Subcutaneous preadipocyte (primary cell): ENCODE results near the gene KRTAP4-7. TPM values are rescaled to one million over a fixed set of nuclear protein-coding genes. Genes with fewer than 3 reads are reported as not detected.

Source experiments
- total RNA-seq: library from RNA; depleted of rRNA; stranded (reverse); fragments of >200 nt; gene quantifications from 2 replicates; pipeline ENCODE4 v1.2.3, GENCODE V29; 2012

KRTAP4-7 gene
- not detected in 2 replicates for total RNA-seq

GRCh38 chr17:41084100-41084856 is at the start of gene KRTAP4-7:
Gene KRTAP4-7 (plus strand): TSS chr17:41084150. CDS start chr17:41084207, 57 bp downstream.

DNA sequence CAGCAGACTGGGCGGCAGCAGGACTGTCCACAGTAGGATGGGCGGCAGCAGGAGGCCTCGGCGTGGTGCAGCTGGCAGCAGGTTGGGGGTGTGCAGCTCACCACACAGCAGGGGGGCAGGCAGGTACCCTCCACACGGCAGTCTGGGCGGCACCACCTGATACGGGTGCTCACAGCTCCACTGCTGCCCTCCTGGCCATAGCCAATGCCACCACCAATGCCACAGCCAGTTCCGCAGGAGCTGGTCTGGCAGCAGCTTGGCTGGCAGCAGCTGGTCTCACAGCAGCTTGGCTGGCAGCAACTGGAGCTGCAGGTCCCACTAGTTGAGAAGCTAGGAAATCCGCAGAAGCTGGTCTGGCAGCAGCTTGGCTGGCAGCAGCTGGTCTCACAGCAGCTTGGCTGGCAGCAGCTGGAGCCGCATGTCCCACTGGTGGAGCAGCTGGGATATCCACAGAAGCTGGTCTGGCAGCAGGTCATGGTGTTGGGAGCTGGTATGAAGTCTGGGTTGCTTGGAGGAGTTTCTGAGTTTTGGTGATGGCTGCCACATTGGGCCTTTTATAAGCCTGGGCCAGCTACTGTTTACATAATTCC is 49.5 kb upstream of the KRTAP4-7 start, which contains the start of gene KRTAP1-3:
KRTAP1-3 (minus strand) TSS at position 529 of the 590 bp plus-strand sequence; CDS start at position 476, 53 bp downstream.

GRCh38 chr17:41040783-41041571 is 43.0 kb upstream of the KRTAP4-7 start, which contains the start of gene KRTAP1-1:
Gene KRTAP1-1 (minus strand): TSS chr17:41041450. CDS start chr17:41041397, 53 bp downstream.

DNA sequence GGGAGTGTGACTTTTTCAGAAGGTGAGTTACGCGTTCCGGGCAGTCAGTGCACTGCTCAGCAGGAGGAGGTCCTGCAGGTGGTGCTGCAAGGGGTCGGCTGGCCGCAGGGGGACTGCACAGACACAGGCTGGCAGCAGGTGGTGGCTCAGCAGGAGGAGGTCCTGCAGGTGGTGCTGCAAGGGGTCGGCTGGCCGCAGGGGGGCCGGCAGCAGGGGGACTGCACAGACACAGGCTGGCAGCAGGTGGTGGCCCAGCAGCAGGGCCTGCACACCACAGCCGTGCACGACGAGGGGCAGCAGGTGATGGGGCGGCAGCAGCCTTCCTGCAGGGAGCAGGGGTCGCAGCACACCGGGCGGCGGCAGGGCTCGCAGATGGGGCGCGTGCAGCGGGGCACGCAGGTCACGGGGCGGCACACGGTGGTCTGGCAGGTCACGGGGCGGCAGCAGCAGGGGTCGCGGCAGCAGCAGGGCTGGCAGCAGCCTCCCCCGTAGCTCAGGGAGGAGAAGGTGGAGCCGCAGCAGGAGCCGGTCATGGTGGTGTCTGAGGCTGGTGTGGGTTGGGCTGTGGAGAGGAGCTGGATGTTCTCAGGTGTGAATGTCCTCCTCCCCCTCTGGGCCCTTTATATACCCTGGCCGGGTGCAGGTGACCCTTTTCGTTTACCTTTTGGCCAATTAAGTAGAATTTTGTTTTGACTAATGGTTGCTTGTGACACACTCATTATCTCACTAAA is 37.0 kb upstream of the KRTAP4-7 start, which contains the start of gene KRTAP2-1:
KRTAP2-1 (minus strand) TSS at position 582 of the 731 bp plus-strand sequence; CDS start at position 533, 49 bp downstream.

DNA sequence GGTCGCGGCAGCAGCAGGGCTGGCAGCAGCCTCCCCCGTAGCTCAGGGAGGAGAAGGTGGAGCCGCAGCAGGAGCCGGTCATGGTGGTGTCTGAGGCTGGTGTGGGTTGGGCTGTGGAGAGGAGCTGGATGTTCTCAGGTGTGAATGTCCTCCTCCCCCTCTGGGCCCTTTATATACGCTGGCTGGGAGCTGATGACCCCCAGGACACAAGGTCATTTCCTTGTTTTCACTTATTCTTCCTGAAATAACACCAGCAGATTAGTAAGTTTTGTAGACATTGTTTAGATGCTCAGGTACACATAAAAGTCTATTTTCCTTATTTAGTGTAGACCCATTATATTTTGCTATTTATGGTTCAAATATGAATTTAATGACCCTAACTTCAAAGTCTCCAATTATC is 28.8 kb upstream of the KRTAP4-7 start, which contains the start of gene KRTAP2-2:
KRTAP2-2 (minus strand) TSS at position 101 of the 400 bp plus-strand sequence; CDS start at position 82, 19 bp downstream.

GRCh38 chr17:41060052-41060604 is 23.8 kb upstream of the KRTAP4-7 start, which contains the start of gene KRTAP2-3:
Gene KRTAP2-3 (minus strand): TSS chr17:41060114. CDS start chr17:41060050, 64 bp downstream.

DNA sequence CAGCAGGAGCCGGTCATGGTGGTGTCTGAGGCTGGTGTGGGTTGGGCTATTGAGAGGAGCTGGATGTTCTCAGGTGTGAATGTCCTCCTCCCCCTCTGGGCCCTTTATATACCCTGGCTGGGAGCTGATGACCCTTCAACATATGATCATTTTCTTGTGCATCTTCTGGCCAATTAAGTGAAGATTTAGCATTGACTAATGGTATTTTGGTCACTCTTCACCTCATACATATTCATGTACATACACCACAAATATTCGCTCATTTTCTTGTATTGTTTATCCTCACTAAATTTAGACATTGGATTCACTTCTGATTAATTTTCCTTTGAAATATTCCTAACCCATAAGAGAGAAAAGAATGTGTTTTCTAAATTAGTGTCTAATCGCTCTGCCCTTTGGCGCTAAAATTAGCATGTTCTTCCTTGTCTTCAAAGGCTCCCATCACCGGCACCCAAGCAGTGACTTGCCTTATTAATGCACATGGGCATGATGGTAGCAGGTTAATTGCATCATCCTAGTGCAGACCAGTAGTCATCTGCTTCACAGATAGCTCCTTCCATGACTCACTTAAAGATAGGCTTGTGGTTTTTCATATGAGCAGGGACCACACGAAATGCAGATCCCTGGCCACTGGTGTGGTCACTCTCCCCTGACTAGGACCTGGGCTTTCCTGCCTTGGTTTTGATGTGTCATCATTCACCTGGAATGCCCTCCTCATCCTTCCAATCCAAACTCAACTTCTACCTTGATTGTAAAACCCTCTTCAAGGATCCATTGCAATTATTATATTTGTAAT is 17.9 kb upstream of the KRTAP4-7 start, which contains the start of gene KRTAP2-4:
KRTAP2-4 (minus strand) TSS at position 51 of the 796 bp plus-strand sequence; CDS start at position 17, 34 bp downstream.

DNA sequence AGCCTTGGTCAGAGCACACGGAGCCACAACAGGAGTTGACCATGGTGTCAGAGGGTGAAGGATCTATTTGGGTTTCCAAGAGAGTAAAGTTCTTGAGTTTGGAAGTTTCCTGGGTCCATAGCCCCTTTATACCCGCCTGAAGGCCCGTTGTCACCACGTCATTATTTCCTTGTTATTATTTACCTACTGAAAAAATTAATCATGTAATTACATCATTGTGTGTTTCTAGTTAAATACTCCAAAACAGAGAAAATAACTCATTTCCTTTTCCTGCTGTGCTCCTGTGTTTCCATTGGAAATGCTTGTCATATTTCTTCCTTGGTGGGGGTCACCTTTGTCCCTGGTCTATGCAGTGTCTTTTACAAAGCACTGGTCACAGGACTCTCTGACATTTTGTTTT is 14.1 kb downstream of the KRTAP4-7 start, which contains the start of gene KRTAP4-8:
KRTAP4-8 (minus strand) TSS at position 101 of the 400 bp plus-strand sequence; CDS start at position 43, 58 bp downstream.

GRCh38 chr17:41101586-41102259 is 17.8 kb downstream of the KRTAP4-7 start, which contains the start of gene KRTAP4-16:
Gene KRTAP4-16 (minus strand): TSS chr17:41102209. CDS start chr17:41102209, 0 bp downstream.

DNA sequence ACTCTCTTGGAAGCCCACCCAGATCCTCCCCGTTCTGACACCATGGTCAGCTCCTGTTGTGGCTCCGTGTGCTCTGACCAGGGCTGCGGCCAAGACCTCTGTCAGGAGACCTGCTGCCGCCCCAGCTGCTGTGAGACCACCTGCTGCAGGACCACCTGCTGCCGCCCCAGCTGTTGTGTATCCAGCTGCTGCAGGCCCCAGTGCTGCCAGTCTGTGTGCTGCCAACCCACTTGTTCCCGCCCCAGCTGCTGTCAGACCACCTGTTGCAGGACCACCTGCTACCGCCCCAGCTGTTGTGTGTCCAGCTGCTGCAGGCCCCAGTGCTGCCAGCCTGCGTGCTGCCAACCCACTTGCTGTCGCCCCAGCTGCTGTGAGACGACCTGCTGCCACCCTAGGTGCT is 21.4 kb downstream of the KRTAP4-7 start, which contains the start of gene KRTAP4-9:
KRTAP4-9 (plus strand) TSS at position 43 of the 400 bp plus-strand sequence; CDS start at position 43, 0 bp downstream.

GRCh38 chr17:41117846-41118386 is 34.0 kb downstream of the KRTAP4-7 start, which contains the start of gene KRTAP4-11:
Gene KRTAP4-11 (minus strand): TSS chr17:41118373. CDS start chr17:41118315, 58 bp downstream.

GRCh38 chr17:41123991-41124371 is 40.0 kb downstream of the KRTAP4-7 start, which contains the start of gene KRTAP4-12:
Gene KRTAP4-12 (minus strand): TSS chr17:41124182. CDS start chr17:41124122, 60 bp downstream.

Other genes starting within 250 kb of the KRTAP4-7 start
- gene KRT12, start 216.9 kb upstream of the KRTAP4-7 start, total RNA-seq: not detected in 2 replicates
- gene KRT20, start 198.9 kb upstream of the KRTAP4-7 start, total RNA-seq: not detected in 2 replicates
- gene KRT23, start 146.5 kb upstream of the KRTAP4-7 start, total RNA-seq: not detected in 2 replicates
- gene KRT39, start 117.2 kb upstream of the KRTAP4-7 start, total RNA-seq: not detected in 2 replicates
- gene KRT40, start 99.8 kb upstream of the KRTAP4-7 start, total RNA-seq: not detected in 2 replicates
- not detected in 2 replicates for gene KRTAP3-3, start 90.0 kb upstream of the KRTAP4-7 start, total RNA-seq
- gene KRTAP3-2, start 84.2 kb upstream of the KRTAP4-7 start, total RNA-seq: not detected in 2 replicates
- not detected in 2 replicates for gene KRTAP3-1, start 75.0 kb upstream of the KRTAP4-7 start, total RNA-seq
- gene KRTAP1-5, start 56.9 kb upstream of the KRTAP4-7 start, total RNA-seq: 1.1 and 1.6 TPM in 2 replicates
- gene KRTAP1-4, start 54.0 kb upstream of the KRTAP4-7 start, total RNA-seq: not detected in 2 replicates
- not detected in 2 replicates for gene KRTAP1-3, start 49.3 kb upstream of the KRTAP4-7 start, total RNA-seq
- gene KRTAP1-1, start 42.7 kb upstream of the KRTAP4-7 start, total RNA-seq: not detected in 2 replicates
- not detected in 2 replicates for gene KRTAP2-1, start 36.8 kb upstream of the KRTAP4-7 start, total RNA-seq
- not detected in 2 replicates for gene KRTAP2-2, start 28.9 kb upstream of the KRTAP4-7 start, total RNA-seq
- not detected in 2 replicates for gene KRTAP2-3, start 24.0 kb upstream of the KRTAP4-7 start, total RNA-seq
- gene KRTAP2-4, start 18.3 kb upstream of the KRTAP4-7 start, total RNA-seq: not detected in 2 replicates
- gene KRTAP4-8, start 14.0 kb downstream of the KRTAP4-7 start, total RNA-seq: not detected in 2 replicates
- not detected in 2 replicates for gene KRTAP4-16, start 18.1 kb downstream of the KRTAP4-7 start, total RNA-seq
- not detected in 2 replicates for gene KRTAP4-9, start 21.2 kb downstream of the KRTAP4-7 start, total RNA-seq
- not detected in 2 replicates for gene KRTAP4-11, start 34.2 kb downstream of the KRTAP4-7 start, total RNA-seq
- gene KRTAP4-12, start 40.0 kb downstream of the KRTAP4-7 start, total RNA-seq: not detected in 2 replicates
- not detected in 2 replicates for gene KRTAP4-6, start 56.4 kb downstream of the KRTAP4-7 start, total RNA-seq
- gene KRTAP4-5, start 65.7 kb downstream of the KRTAP4-7 start, total RNA-seq: not detected in 2 replicates
- gene KRTAP4-4, start 76.6 kb downstream of the KRTAP4-7 start, total RNA-seq: not detected in 2 replicates
- not detected in 2 replicates for gene KRTAP4-3, start 84.1 kb downstream of the KRTAP4-7 start, total RNA-seq
- gene KRTAP4-2, start 94.1 kb downstream of the KRTAP4-7 start, total RNA-seq: not detected in 2 replicates
- not detected in 2 replicates for gene KRTAP4-1, start 100.8 kb downstream of the KRTAP4-7 start, total RNA-seq
- gene KRTAP9-1, start 105.7 kb downstream of the KRTAP4-7 start, total RNA-seq: not detected in 2 replicates
- gene KRTAP9-2, start 142.5 kb downstream of the KRTAP4-7 start, total RNA-seq: not detected in 2 replicates
- gene KRTAP9-3, start 148.3 kb downstream of the KRTAP4-7 start, total RNA-seq: not detected in 2 replicates
- gene KRTAP9-8, start 153.8 kb downstream of the KRTAP4-7 start, total RNA-seq: not detected in 2 replicates
- gene KRTAP9-4, start 165.5 kb downstream of the KRTAP4-7 start, total RNA-seq: not detected in 2 replicates
- gene KRTAP9-9, start 171.2 kb downstream of the KRTAP4-7 start, total RNA-seq: not detected in 2 replicates
- not detected in 2 replicates for gene KRTAP9-6, start 181.2 kb downstream of the KRTAP4-7 start, total RNA-seq
- not detected in 2 replicates for gene KRTAP9-7, start 191.5 kb downstream of the KRTAP4-7 start, total RNA-seq
- gene KRTAP29-1, start 218.7 kb downstream of the KRTAP4-7 start, total RNA-seq: not detected in 2 replicates
- gene KRTAP16-1, start 225.2 kb downstream of the KRTAP4-7 start, total RNA-seq: not detected in 2 replicates
- not detected in 2 replicates for gene KRTAP17-1, start 231.6 kb downstream of the KRTAP4-7 start, total RNA-seq